K562 (cell line): ENCODE measurements around the gene POLR3K. TPM values are rescaled to one million over a fixed set of nuclear protein-coding genes. Genes with fewer than 3 reads are reported as not detected.

Experiments used
- AFF4 ChIP-seq: sonication (generic); formaldehyde crosslinking; IDR thresholded peaks from 2 replicates; pipeline ENCODE4 v1.8.0; 2023; ENCODE audit warnings: mild to moderate bottlenecking, missing genetic modification reagents
- ARHGAP35 ChIP-seq: fragments of 450-650 bp; IDR thresholded peaks from 2 replicates; pipeline ENCODE4 v1.6.1; 2018; ENCODE audit not compliant: partially characterized antibody
- ARNT ChIP-seq, 2 experiments: fragments of 450-650 bp; IDR thresholded peaks; 2 replicates each; pipeline ENCODE4 v1.6.1; 2016; ENCODE audit warnings: mild to moderate bottlenecking in 1 of 2
- CREBBP ChIP-seq: IDR thresholded peaks from one replicate; pipeline ENCODE4 v1.6.1; 2012; ENCODE audit warnings: low read depth, mild to moderate bottlenecking, control low read depth, inconsistent platforms, low read length
- GTF2B ChIP-seq: IDR thresholded peaks from 2 replicates; pipeline ENCODE4 v1.6.1; 2011; ENCODE audit not compliant: insufficient read length; ENCODE audit errors: extremely low read depth
- HCFC1 ChIP-seq: IDR thresholded peaks from 2 replicates; pipeline ENCODE4 v1.6.1; 2012; ENCODE audit warnings: low read depth, low read length, improper control_type of control experiment
- KAT7 ChIP-seq: sonication (generic); formaldehyde crosslinking; IDR thresholded peaks from 2 replicates; pipeline ENCODE4 v1.8.0; 2022; ENCODE audit warnings: missing genetic modification reagents, mild to moderate bottlenecking, borderline replicate concordance
- LCOR ChIP-seq: sonication (generic); formaldehyde crosslinking; IDR thresholded peaks from 2 replicates; pipeline ENCODE4 v1.8.0; 2022; ENCODE audit warnings: mild to moderate bottlenecking, missing genetic modification reagents
- NCOA6 ChIP-seq: fragments of 450-650 bp; IDR thresholded peaks from 2 replicates; pipeline ENCODE4 v1.6.1; 2017; ENCODE audit warnings: mild to moderate bottlenecking
- NFE2L1 ChIP-seq: fragments of 450-650 bp; IDR thresholded peaks from 2 replicates; pipeline ENCODE4 v1.6.1; 2016; ENCODE audit warnings: missing genetic modification characterization, low read depth, mild to moderate bottlenecking, missing compliant biosample characterization, moderate library complexity, borderline replicate concordance
- PHF21A ChIP-seq: fragments of 450-650 bp; IDR thresholded peaks from 2 replicates; pipeline ENCODE4 v1.6.1; 2017; ENCODE audit warnings: low read depth, borderline replicate concordance
- PML ChIP-seq: IDR thresholded peaks from 2 replicates; pipeline ENCODE4 v1.6.1; 2012; ENCODE audit warnings: low read length, inconsistent platforms
- POLR2AphosphoS2 ChIP-seq: IDR thresholded peaks from 2 replicates; pipeline ENCODE4 v1.6.1; 2012; ENCODE audit warnings: low read length, improper control_type of control experiment
- RERE ChIP-seq: sonication (generic); formaldehyde crosslinking; IDR thresholded peaks from 2 replicates; pipeline ENCODE4 v1.8.0; 2023; ENCODE audit warnings: missing genetic modification reagents, mild to moderate bottlenecking, borderline replicate concordance
- RFX1 ChIP-seq: fragments of 450-650 bp; IDR thresholded peaks from 2 replicates; pipeline ENCODE4 v1.6.1; 2016; ENCODE audit warnings: mild to moderate bottlenecking, moderate library complexity
- RHOXF2B ChIP-seq: fragments of 250-450 bp; sonication (Bioruptor Pico); conservative IDR thresholded peaks from 2 replicates; pipeline ENCODE4 v1.5.1; 2021
- SRSF7 ChIP-seq: fragments of 200-400 bp; formaldehyde crosslinking; optimal IDR thresholded peaks from 2 replicates; pipeline ENCODE3; 2017; ENCODE audit warnings: mild to moderate bottlenecking, low read depth, low read length
- TEAD1 ChIP-seq, 2 experiments: fragments of 450-650 bp in 1 of 2; sonication (generic) in 1 of 2; formaldehyde crosslinking; IDR thresholded peaks; 2 replicates each; pipeline versions ENCODE4 v1.4.0 to v1.8.0; 2020 to 2022; ENCODE audit warnings: mild to moderate bottlenecking in 2 of 2, missing genetic modification reagents in 1 of 2
- ZNF3 ChIP-seq: fragments of 250-450 bp; sonication (Bioruptor Pico); IDR thresholded peaks from 2 replicates; pipeline ENCODE4 v1.5.0; 2021; ENCODE audit warnings: mild to moderate bottlenecking, moderate library complexity
- polyA plus RNA-seq, 8 experiments: library from polyadenylated mRNA; depleted of rRNA in 4 of 8; stranded (reverse) in 5 of 8; unstranded in 3 of 8; fragments of >200 nt; fragmentation: Nextera tagmentation in 2 of 8; fragmentation: Illumina TruSeq in 1 of 8; extraction: Ambion mirVana in 2 of 8; extraction: Trizol in 1 of 8; gene quantifications; 2 replicates each; pipeline versions ENCODE4 v1.2.1 to v1.2.3, GENCODE V29; 2011 to 2014; ENCODE audit warnings: inconsistent platforms in 1 of 8, missing spikeins in 1 of 8
- total RNA-seq, 7 experiments: library from RNA; depleted of rRNA in 6 of 7; stranded (reverse); fragments of >200 nt in 6 of 7; fragmentation: Illumina TruSeq in 2 of 7; extraction: Trizol in 2 of 7; gene quantifications; 2 replicates each; pipeline versions ENCODE4 v1.2.1 to v1.2.3, GENCODE V29; 2011 to 2021; ENCODE audit warnings: low replicate concordance in 1 of 7

POLR3K gene
- total and polyA plus RNA-seq, 9 of the 15 experiments (the other 6 are each of a cell fraction or from before 2014, with no cell fraction given): 42.1 to 315 (median 86.7) TPM

GRCh38 chr16:53346-54236 is at the start of gene POLR3K, which contains the start of gene SNRNP25 (continued):
- TF ChIP-seq RERE (CRISPR knock-in tag) (no peak), NCOA6 (no peak), POLR2AphosphoS2 (no peak), RHOXF2B (CRISPR knock-in tag) (no peak), ZNF3 (CRISPR knock-in tag) (no peak), KAT7 (peak; percentile 91; the same call in 1 of the 2 replicates), ARNT (IDR thresholded peaks at IDR 0.05) (no peak), CREBBP (no peak), ARHGAP35 (no peak), AFF4 (CRISPR knock-in tag) (peak; percentile 78), PML (peak; percentile 35; the same call in 1 of the 2 replicates), RFX1 (no peak), TEAD1 (CRISPR knock-in tag; IDR thresholded peaks at IDR 0.05) (no peak), GTF2B (no peak), LCOR (CRISPR knock-in tag) (0 out of 2 replicates have a peak, but pooled peaks have one; percentile 62), PHF21A (no peak), NFE2L1 (tag) (no peak), SRSF7 (no peak), HCFC1 (no peak)
